Measurements from ENCODE around the gene SGIP1. TPM values are rescaled to one million over a fixed set of nuclear protein-coding genes. Genes with fewer than 3 reads are reported as not detected.

Gene SGIP1
- total and polyA plus RNA-seq, 8 donors = 0.31 to 2.3 (median 1.1) TPM

DNA sequence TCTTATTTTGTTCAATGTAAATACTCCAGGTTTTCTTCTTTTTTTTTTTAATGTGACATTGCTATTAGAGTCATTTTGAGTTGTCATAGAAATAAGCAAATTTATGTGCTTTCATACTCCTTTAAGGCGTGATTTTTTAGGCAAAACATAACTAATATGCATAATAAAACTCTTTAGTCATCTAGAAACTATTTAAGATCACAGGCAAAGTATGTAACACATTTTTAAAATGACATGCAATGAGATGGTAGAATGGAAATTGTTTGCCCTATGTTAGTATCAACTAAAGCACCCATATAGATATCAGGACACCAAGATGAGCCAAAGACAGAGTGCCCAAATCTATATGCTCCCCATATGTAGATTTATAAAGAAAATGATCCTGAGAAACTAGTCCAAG, 41.5 kb upstream of the SGIP1 start:
- Histone ChIP-seq H3K36me3 (no peaks in the 10 kb centered on the region), H3K27me3 (no peaks in the 10 kb centered on the region), H3K27ac (no peak overlapping the region), H3K4me3 (no peak overlapping the region), H3K9me3 (no peaks in the 10 kb centered on the region), H3K4me1 (no peaks in the 10 kb centered on the region)
- FAIRE-seq (no peak), ATAC-seq (no peak), DNase-seq (no peak)
- TF ChIP-seq, protein P1, sequence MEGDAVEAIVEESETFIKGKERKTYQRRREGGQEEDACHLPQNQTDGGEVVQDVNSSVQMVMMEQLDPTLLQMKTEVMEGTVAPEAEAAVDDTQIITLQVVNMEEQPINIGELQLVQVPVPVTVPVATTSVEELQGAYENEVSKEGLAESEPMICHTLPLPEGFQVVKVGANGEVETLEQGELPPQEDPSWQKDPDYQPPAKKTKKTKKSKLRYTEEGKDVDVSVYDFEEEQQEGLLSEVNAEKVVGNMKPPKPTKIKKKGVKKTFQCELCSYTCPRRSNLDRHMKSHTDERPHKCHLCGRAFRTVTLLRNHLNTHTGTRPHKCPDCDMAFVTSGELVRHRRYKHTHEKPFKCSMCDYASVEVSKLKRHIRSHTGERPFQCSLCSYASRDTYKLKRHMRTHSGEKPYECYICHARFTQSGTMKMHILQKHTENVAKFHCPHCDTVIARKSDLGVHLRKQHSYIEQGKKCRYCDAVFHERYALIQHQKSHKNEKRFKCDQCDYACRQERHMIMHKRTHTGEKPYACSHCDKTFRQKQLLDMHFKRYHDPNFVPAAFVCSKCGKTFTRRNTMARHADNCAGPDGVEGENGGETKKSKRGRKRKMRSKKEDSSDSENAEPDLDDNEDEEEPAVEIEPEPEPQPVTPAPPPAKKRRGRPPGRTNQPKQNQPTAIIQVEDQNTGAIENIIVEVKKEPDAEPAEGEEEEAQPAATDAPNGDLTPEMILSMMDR (IDR thresholded peaks at IDR 0.05) = no peak
- intact Hi-C loops (cut with DNase I) = no loop called here
- 71 to 73% methylated on average over 1 of the region's 1 CpG for WGBS, 2 donors

DNA sequence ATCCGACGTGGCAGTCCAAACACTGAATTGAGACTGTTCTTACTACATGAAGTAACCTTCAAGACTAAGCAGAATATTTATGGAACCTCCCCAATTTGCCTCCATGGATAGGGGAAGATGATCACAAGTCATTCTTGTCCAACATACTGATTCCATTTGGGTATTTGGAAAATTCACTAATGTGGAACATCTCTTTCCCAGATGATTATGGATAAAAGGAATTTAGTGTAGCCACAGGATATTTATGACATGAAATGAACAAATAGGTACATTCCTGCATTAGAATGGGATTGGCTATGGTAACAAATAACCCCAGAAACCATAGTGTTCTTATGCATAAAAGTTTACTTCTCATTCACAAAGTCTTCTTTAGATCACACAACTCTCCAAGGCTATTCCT, 40.2 kb upstream of the SGIP1 start:
- Histone ChIP-seq H3K9me3 (no peaks in the 10 kb centered on the region), H3K36me3 (no peaks in the 10 kb centered on the region), H3K4me3 (no peak overlapping the region), H3K27me3 (no peaks in the 10 kb centered on the region), H3K27ac (no peak overlapping the region), H3K4me1 (no peaks in the 10 kb centered on the region)
- intact Hi-C loops (cut with DNase I) = no loop called here
- TF ChIP-seq, protein P1 (IDR thresholded peaks at IDR 0.05) = no peak
- 77 to 80% methylated on average over 2 of the region's 2 CpGs for WGBS, 2 donors
- ATAC-seq (no peak), FAIRE-seq (no peak), DNase-seq (no peak)

DNA sequence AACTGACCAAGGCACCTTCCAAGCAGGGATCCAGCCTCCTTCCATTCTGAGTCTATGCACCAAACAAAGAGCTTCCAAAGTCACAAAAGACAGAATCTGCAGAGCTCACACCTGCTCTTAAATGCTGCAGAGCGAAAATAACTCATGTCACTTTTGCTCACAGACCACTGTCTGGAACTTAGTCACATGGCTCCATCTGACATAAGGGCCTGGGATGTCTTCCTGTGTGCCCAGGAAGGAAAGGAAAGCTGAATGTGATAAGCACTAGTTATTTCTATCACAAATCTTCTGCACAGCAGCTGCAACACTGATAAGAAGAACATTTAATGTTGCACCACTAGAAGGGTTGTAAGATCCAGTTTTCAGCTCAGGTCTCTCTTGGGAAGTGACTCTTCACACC, 39.5 kb upstream of the SGIP1 start:
- Histone ChIP-seq H3K27me3 (no peaks in the 10 kb centered on the region), H3K4me3 (no peak overlapping the region), H3K36me3 (no peaks in the 10 kb centered on the region), H3K27ac (no peak overlapping the region), H3K9me3 (no peaks in the 10 kb centered on the region), H3K4me1 (no peaks in the 10 kb centered on the region)
- ATAC-seq (no peak), DNase-seq (no peak), FAIRE-seq (no peak)
- 75 to 83% methylated on average over 1 of the region's 1 CpG for WGBS, 2 donors
- TF ChIP-seq, protein P1 (IDR thresholded peaks at IDR 0.05) = no peak
- intact Hi-C loops (cut with DNase I) = no loop called here

DNA sequence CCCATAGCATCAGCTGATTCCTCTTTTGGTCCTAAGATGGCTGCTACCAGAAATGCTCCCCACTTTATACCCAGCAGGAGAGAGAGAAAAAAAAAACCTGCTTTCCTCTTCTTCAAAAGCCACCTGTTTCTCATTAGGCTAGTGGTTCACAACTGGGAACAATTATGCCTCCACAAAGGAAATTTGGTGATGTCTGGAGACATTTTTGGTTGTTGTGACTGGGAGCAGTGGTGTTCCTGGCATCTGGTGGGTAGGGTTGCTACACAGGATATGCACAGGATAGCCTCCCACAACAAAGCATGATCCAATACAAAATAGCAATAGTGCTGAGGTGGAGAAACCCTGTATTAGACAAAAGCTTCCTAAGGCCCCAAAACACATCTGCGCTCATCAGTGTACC, 38.5 kb upstream of the SGIP1 start:
- WGBS, 2 donors = 93 to 98% methylated on average over 1 of the region's 1 CpG
- FAIRE-seq = no peak
- Histone ChIP-seq H3K36me3 (no peaks in the 10 kb centered on the region), H3K27me3 (no peaks in the 10 kb centered on the region), H3K4me1 (no peaks in the 10 kb centered on the region), H3K27ac (no peak overlapping the region), H3K9me3 (no peaks in the 10 kb centered on the region), H3K4me3 (no peak overlapping the region)
- TF ChIP-seq, protein P1 (IDR thresholded peaks at IDR 0.05) = no peak
- DNase-seq = no peak
- intact Hi-C loops (cut with DNase I) = no loop called here
- no peak for ATAC-seq

DNA sequence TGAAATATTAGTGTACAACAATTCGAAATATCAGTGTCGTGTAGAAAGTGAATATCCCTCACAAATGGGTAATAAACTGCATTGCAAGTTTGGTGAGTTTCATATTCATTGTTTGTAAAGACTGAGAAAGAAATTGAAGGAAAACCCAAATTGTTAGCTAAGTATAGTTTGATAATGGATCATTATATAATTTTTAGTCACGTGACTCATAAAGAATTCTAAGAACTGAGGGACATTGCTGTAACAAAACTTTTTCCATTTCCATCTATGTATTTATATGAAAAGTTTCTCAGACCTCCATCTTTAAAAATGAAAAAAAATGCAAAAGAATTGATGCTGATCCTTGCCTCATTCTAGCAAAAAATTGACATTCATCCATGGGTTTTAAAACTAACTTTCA, 36.0 kb upstream of the SGIP1 start:
- ATAC-seq (no peak), FAIRE-seq (no peak), DNase-seq (no peak)
- Histone ChIP-seq H3K27me3 (no peaks in the 10 kb centered on the region), H3K27ac (no peak overlapping the region), H3K4me3 (no peak overlapping the region), H3K4me1 (no peaks in the 10 kb centered on the region), H3K36me3 (no peaks in the 10 kb centered on the region), H3K9me3 (no peaks in the 10 kb centered on the region)
- intact Hi-C loops (cut with DNase I) = no loop called here
- TF ChIP-seq, protein P1 (IDR thresholded peaks at IDR 0.05) = no peak
- 64% methylated on average over 3 of the region's 3 CpGs for WGBS, 2 donors
